Measurements from ENCODE around the gene TBCA. TPM values are rescaled to one million over a fixed set of nuclear protein-coding genes. Genes with fewer than 3 reads are reported as not detected.
"Not testable (repeated sequence)": the region's sequence is repeated elsewhere in the genome, so short reads cannot be mapped to it uniquely, and the experiment has no call there.

The TBCA gene
- total RNA-seq, 2 donors from 2014 or later = 90.3 to 113 TPM

DNA sequence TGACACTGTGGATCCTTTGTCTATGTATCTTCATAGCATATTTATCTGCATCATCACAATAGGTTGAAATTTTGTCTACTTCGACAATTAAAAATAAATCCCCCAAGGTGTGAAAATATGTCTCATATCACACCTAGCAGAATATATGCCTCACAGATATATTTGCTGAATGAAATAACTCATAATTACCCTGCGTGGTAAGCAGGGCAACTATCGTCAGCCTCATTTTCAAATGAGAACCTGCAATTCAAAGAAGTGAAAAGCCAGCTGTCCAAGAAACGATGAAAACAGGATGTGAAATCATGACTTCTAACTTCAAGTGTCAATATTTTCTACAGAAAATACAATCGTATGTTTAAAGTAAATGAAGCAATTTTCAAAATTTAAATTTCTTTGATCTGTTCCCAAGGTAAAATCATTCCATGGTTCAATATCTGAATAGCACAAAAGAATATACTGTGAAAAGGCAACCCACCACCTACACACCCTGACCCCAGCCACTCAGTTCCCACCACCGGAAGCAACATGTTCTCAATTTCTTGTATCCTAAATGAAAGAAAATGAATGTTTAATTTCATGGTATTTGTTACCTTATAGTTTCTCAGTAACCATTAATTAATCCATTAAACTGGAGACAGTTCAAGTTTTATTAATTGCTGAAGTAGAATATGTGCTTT, 57.1 kb downstream of the TBCA start:
- ATAC-seq (peak; percentile 59 to 84), DNase-seq (ENCODE audit: low spot score) (no peak)
- H3K36me3 Mint-ChIP-seq = no peaks in the 10 kb centered on the region
- H3K4me3 Mint-ChIP-seq = peak overlapping the region; percentile 50
- H3K27ac Mint-ChIP-seq = peak overlapping the region; percentile 3 to 44
- H3K9me3 Mint-ChIP-seq = no peaks in the 10 kb centered on the region
- H3K4me1 Mint-ChIP-seq (ENCODE audit: low read depth in 2 of 2) = peaks cover 17 to 18% of the 10 kb centered on the region in 2 donors
- H3K27me3 Mint-ChIP-seq = no peaks in the 10 kb centered on the region

DNA sequence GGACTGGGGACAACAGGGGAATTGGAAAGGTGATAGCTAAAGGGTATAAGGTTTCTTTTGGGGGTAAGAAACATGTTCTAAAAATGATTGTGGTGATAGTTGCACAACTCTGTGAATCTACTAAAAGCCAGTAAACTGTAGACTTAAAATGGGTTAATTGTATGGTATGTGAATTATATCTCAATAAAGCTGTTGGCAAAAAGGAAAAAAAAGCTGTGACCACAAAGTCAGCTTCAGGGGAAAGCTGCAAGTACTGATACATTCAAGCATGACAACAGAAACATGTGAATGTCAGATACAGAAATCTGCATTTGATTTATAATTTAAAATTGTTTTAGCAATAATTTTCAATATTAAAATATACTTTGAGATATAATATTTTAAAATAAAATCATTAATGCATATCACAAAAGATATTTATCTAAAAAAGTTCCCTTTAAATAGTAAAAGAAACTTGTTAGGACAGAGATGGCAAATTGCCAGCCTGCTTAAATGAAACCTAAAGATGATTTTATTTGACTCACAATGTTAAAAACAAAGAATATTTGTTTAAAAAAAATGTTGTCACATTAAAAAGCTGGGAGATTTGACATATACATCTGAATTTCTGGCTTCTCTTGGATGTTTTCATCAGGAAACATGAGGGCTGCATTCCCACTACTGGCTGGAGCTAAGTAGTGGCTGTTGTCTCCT, 66.0 kb downstream of the TBCA start:
- ATAC-seq = no peak
- no peaks in the 10 kb centered on the region for H3K27me3 Mint-ChIP-seq
- no peaks in the 10 kb centered on the region for H3K9me3 Mint-ChIP-seq
- peaks cover 15% of the 10 kb centered on the region for H3K36me3 Mint-ChIP-seq
- H3K4me1 Mint-ChIP-seq (ENCODE audit: low read depth in 2 of 2) = peaks cover 4 to 6% of the 10 kb centered on the region in 2 donors
- DNase-seq (ENCODE audit: low spot score) = no peak
- H3K27ac Mint-ChIP-seq = no peak overlapping the region
- no peak overlapping the region for H3K4me3 Mint-ChIP-seq

DNA sequence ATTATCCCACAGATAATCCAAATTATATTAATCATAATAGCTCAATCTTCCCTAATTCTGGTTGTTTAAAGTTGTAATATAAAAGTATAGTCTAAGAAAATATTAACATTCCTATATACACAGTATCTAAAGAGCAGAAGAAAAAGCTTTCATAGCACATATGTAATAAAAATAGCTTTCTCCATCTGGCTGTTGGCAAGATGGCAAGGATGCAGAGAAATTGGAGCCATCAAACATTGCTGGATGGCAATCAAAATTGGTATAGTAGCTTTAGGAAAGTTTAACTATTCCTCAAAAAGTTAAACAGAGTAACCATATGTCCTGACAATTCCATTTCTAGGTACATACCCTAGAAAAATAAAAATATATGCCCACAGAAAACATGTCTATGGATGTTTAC, 66.8 kb downstream of the TBCA start:
- H3K36me3 Mint-ChIP-seq = peaks cover 17% of the 10 kb centered on the region
- peaks cover 4 to 6% of the 10 kb centered on the region in 2 donors for H3K4me1 Mint-ChIP-seq (ENCODE audit: low read depth in 2 of 2)
- no peaks in the 10 kb centered on the region for H3K9me3 Mint-ChIP-seq
- ATAC-seq = no peak
- H3K4me3 Mint-ChIP-seq = no peak overlapping the region
- no peak overlapping the region for H3K27ac Mint-ChIP-seq
- no peak for DNase-seq (ENCODE audit: low spot score)
- H3K27me3 Mint-ChIP-seq = no peaks in the 10 kb centered on the region

DNA sequence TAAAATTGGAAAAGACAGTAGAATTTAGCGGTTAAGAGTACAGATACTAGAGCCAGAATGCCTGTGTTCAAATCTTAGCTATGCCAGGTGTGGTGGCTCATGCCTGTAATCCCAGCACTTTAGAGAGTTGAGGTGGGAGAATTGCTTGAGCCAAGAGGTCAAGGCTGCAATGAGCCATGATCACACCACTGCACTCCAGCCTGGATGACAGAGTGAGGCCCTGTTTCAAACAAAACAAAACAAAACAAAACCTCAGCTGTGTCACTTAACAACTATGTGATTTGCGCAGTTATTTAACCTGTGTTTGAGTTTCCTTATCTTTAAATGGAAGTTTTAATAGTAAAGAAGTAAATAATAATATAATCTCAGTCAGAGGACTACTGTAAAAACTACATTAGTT, 68.3 kb downstream of the TBCA start:
- H3K4me3 Mint-ChIP-seq = no peak overlapping the region
- no peaks in the 10 kb centered on the region for H3K9me3 Mint-ChIP-seq
- peaks cover 6% of the 10 kb centered on the region in 2 donors for H3K4me1 Mint-ChIP-seq (ENCODE audit: low read depth in 2 of 2)
- peaks cover 23% of the 10 kb centered on the region for H3K36me3 Mint-ChIP-seq
- no peak for DNase-seq (ENCODE audit: low spot score)
- no peaks in the 10 kb centered on the region for H3K27me3 Mint-ChIP-seq
- H3K27ac Mint-ChIP-seq = no peak overlapping the region
- ATAC-seq = no peak

DNA sequence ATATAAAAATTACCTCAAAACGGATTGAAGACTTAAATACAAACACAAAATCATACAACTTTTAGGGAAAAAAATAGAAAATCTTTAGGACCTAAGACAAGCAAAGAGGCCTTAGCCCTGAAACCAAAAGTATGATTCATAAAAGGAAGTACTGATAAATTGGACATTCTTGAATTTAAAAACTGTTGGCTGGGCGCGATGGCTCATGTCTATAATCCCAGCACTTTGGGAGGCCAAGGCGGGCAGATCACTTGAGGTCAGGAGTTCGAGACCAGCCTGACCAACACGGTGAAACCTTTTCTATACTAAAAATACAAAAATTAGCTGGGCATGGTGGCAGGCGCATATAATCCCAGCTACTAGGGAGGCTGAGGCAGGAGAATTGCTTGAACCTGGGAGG, 76.6 kb downstream of the TBCA start:
- Mint-ChIP-seq H3K4me1 (ENCODE audit: low read depth in 2 of 2) (peaks cover 11 to 19% of the 10 kb centered on the region in 2 donors), H3K36me3 (peaks cover 30% of the 10 kb centered on the region)
- not testable (repeated sequence) for ATAC-seq; H3K27me3 Mint-ChIP-seq; H3K9me3 Mint-ChIP-seq; H3K4me3 Mint-ChIP-seq; DNase-seq (ENCODE audit: low spot score); H3K27ac Mint-ChIP-seq

DNA sequence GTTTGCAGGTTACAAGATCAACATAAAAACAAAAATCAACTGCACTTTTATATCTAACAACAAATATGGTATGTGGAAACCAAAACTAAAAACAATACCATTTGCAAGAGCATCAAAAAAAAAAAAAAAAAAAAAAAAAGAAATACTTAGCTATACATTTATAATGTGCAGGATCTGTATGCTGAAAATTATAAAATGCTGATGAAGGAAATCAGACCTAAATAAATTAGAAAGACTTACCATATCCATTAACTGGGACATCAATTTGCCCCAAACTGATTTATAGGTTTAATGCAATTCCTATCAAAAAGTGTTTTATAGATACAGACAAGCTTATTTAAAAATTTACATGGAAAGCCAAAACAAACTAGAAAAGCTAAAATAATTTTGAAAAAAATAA, 77.2 kb downstream of the TBCA start:
- no peak overlapping the region for H3K4me3 Mint-ChIP-seq
- H3K27me3 Mint-ChIP-seq = no peaks in the 10 kb centered on the region
- H3K27ac Mint-ChIP-seq = no peak overlapping the region
- ATAC-seq (no peak), DNase-seq (ENCODE audit: low spot score) (no peak)
- H3K9me3 Mint-ChIP-seq = no peaks in the 10 kb centered on the region
- H3K36me3 Mint-ChIP-seq = peaks cover 24% of the 10 kb centered on the region
- peaks cover 9 to 19% of the 10 kb centered on the region in 2 donors for H3K4me1 Mint-ChIP-seq (ENCODE audit: low read depth in 2 of 2)

DNA sequence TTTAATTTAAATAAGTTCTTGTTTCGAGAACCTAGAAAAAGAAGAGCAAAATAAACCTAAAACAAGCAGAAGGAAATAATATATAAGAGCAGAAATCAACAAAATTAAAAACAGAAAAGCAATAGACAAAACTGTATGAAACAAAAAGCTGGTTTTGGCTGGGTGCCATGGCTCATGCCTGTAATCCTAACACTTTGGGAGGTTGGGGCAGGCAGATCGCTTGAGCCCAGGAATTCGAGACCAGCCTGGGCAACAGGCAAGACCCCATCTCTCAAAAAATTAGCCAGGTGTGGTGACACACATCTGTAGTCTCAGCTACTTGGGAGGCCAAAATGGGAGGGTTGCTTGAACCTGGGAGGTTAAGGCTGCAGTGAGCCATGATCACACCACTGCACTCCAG, 78.4 kb downstream of the TBCA start:
- H3K27ac Mint-ChIP-seq = no peak overlapping the region
- H3K4me1 Mint-ChIP-seq (ENCODE audit: low read depth in 2 of 2) = peaks cover 9 to 19% of the 10 kb centered on the region in 2 donors
- peaks cover 23% of the 10 kb centered on the region for H3K36me3 Mint-ChIP-seq
- ATAC-seq = no peak
- no peak overlapping the region for H3K4me3 Mint-ChIP-seq
- H3K27me3 Mint-ChIP-seq = no peaks in the 10 kb centered on the region
- DNase-seq (ENCODE audit: low spot score) = no peak
- no peaks in the 10 kb centered on the region for H3K9me3 Mint-ChIP-seq

DNA sequence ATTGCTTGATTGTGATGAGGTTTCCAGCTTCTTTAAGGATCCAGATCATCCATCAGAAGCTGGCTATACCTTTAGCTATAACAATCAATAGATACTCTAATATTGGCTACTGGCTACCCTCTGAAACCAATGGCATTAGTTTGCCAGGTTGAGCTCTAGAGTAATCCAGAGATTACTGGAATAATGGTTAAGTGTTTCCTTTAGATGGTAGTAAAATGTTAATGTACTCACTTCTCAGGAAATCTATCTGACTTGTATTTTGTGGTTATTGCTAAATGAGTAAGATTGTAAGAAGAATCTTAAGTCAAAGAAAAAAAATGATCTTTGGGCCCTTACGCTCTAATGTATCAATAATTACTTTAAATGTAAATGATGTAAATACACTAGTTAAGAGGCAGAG, 80.0 kb downstream of the TBCA start:
- H3K9me3 Mint-ChIP-seq = no peaks in the 10 kb centered on the region
- ATAC-seq (peak in 1 of 2 donors; percentile 53), DNase-seq (ENCODE audit: low spot score) (no peak)
- no peaks in the 10 kb centered on the region for H3K27me3 Mint-ChIP-seq
- H3K4me1 Mint-ChIP-seq (ENCODE audit: low read depth in 2 of 2) = peaks cover 9 to 19% of the 10 kb centered on the region in 2 donors
- H3K27ac Mint-ChIP-seq = no peak overlapping the region
- H3K4me3 Mint-ChIP-seq = no peak overlapping the region
- peaks cover 21% of the 10 kb centered on the region for H3K36me3 Mint-ChIP-seq

DNA sequence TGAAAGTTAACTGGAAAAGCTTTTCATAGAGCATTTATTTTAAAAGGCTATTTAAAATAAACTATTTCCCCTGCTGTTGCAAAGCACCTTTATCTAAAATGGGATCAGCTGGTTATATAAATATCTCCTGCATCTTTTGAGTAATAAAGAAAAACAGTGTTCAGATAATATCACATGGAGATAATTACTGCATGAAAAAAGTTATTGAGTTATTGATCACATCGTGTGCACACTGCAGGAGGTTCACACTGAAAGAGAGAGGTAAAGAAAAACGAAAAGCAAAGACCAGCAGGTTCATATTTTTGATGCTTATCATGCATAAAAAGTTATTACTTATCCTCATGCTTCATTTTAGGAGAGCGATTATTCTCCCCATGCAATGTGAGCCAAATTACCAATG, 82.2 kb downstream of the TBCA start:
- H3K36me3 Mint-ChIP-seq = peaks cover 23% of the 10 kb centered on the region
- ATAC-seq = no peak
- no peak overlapping the region for H3K27ac Mint-ChIP-seq
- H3K27me3 Mint-ChIP-seq = no peaks in the 10 kb centered on the region
- H3K9me3 Mint-ChIP-seq = no peaks in the 10 kb centered on the region
- no peak for DNase-seq (ENCODE audit: low spot score)
- no peak overlapping the region for H3K4me3 Mint-ChIP-seq
- peaks cover 5 to 9% of the 10 kb centered on the region in 2 donors for H3K4me1 Mint-ChIP-seq (ENCODE audit: low read depth in 2 of 2)

DNA sequence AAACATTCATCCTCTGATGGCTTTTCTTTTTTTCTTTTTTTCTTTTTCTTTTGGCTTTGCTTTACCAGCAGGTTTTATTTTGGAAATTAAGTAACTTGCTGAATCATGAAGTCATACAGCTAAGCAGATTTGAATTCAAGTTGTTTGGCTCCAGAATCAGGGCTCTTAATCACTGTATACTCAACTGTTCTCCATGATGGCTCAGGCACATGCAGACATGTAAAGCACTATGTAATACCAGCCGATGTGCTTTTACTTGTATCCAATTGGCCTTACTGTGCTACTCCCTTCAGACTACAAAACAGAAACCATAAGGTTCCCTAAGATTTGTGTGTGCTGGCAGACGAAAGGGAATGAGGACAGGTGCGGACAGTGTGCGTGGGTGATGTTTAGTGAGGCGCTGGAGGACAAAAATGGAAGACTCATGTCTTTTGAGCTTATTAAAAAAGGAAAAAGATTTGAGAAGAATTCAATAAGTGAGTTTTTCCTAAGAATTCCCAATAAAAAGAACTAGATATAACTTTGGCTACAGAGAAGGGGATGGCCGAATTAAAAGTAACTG, 92.9 kb downstream of the TBCA start:
- Mint-ChIP-seq H3K27me3 (peaks cover 3 to 13% of the 10 kb centered on the region in 2 donors), H3K4me1 (ENCODE audit: low read depth in 2 of 2) (no peaks in the 10 kb centered on the region), H3K4me3 (no peak overlapping the region), H3K36me3 (no peaks in the 10 kb centered on the region), H3K9me3 (no peaks in the 10 kb centered on the region), H3K27ac (no peak overlapping the region)
- no peak for ATAC-seq
- DNase-seq (ENCODE audit: low spot score) = no peak

DNA sequence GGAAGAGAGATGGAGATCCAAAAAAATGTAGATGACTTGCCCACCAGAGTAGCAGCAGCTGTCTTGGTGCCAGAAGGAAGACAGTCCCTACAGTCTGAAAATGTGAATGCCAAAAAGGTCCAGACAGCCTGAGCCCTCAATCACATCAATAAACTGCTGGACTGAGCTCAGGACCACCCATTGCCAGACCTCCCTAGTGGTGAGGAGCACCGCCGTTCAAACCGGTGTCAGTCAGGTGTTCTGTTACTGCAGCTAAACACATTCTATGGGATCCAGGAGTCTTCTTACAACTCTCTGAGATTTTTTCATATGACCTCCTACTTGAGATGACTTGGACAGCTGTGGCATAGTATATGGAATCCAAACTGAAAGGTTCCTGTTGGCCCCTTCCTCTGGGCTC, 105.6 kb downstream of the TBCA start:
- Mint-ChIP-seq H3K27me3 (peaks cover 19 to 23% of the 10 kb centered on the region in 2 donors), H3K4me3 (no peak overlapping the region), H3K9me3 (peaks cover 8% of the 10 kb centered on the region), H3K36me3 (no peaks in the 10 kb centered on the region), H3K4me1 (ENCODE audit: low read depth in 2 of 2) (no peaks in the 10 kb centered on the region), H3K27ac (no peak overlapping the region)
- DNase-seq (ENCODE audit: low spot score) = no peak
- no peak for ATAC-seq

DNA sequence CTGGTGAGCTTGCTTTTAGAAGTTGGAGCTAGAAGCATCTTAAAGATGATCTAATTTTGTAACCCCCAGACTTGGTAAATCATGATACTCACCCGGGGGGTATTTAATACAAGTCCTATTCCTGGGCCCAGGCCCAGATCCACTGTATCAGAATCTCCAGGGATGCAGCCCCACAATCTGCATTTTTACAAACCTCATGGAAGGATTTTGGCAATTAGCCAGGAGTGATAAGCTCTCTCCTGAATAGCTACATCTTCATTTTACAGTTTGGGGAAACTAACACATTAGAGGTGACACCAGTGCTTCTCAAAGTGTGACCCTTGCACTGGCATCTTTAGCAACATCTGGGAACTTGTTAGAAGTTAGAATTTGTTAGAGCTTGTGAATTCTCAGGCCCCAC, 106.5 kb downstream of the TBCA start:
- no peaks in the 10 kb centered on the region for H3K36me3 Mint-ChIP-seq
- peaks cover 3% of the 10 kb centered on the region for H3K9me3 Mint-ChIP-seq
- H3K27me3 Mint-ChIP-seq = peaks cover 14 to 21% of the 10 kb centered on the region in 2 donors
- no peak overlapping the region for H3K4me3 Mint-ChIP-seq
- H3K27ac Mint-ChIP-seq = no peak overlapping the region
- H3K4me1 Mint-ChIP-seq (ENCODE audit: low read depth in 2 of 2) = no peaks in the 10 kb centered on the region
- DNase-seq (ENCODE audit: low spot score) (no peak), ATAC-seq (no peak)

DNA sequence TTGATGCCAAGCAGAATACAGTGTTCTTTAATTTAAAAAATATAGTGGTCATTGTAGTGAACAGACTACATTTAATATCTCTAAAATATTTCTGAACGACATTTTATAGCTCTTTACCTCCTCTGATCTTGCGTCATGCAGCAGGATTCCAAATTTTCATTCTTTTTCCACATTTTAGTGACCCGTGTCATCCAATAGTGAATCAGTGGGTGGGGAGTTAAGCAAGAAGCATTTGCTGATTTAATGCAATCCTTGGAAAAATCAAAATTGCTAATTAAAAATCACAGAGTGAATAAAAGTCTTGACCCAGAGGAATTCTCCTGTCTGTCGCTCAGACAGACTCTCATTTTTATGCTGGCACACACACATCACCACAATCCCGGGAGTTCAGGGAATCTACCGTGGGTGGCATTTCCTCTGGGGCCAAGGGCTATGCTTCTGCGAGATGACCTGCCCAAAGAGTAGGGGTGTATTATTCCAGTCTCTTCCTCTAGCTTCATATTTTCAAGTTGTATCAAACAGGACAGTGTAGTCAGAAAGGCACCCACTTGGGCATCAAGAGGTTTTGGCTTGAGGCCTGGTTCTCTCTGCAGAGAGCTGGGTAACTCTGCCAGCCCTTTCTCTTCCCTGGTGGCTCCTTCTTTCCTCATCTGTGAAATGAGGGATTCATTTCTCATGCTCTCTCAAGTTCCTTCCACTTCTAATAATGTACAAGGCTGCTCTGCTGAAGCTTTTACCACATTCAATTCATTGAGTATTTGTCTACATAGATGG, 112.9 kb downstream of the TBCA start:
- no peak overlapping the region for H3K4me3 Mint-ChIP-seq
- ATAC-seq (no peak), DNase-seq (ENCODE audit: low spot score) (no peak)
- no peaks in the 10 kb centered on the region for H3K36me3 Mint-ChIP-seq
- H3K4me1 Mint-ChIP-seq (ENCODE audit: low read depth in 2 of 2) = peaks cover 0 to 6% of the 10 kb centered on the region in 2 donors
- no peak overlapping the region for H3K27ac Mint-ChIP-seq
- H3K27me3 Mint-ChIP-seq = peaks cover 16 to 18% of the 10 kb centered on the region in 2 donors
- no peaks in the 10 kb centered on the region for H3K9me3 Mint-ChIP-seq

DNA sequence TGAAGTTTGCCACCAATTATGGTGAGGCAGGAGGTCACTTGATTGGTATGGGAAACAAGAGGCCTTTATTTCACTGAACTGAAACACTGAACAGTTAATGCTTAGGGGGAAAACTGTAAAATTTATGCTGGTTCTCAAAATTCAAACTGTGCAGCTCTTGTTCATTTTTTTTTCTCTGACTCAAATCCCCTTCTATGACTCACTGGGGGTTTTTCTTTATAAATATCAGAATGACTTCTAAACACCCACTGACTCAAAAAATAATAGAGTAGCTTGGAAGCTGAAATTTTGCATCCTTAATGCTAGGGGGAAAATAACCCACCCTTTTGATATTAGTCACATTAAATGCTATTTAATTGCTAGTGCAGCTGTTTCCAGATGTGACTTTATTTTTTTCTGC, 113.5 kb downstream of the TBCA start:
- peaks cover 0 to 6% of the 10 kb centered on the region in 2 donors for H3K4me1 Mint-ChIP-seq (ENCODE audit: low read depth in 2 of 2)
- H3K9me3 Mint-ChIP-seq = no peaks in the 10 kb centered on the region
- H3K4me3 Mint-ChIP-seq = no peak overlapping the region
- H3K27me3 Mint-ChIP-seq = peaks cover 20 to 22% of the 10 kb centered on the region in 2 donors
- no peak for DNase-seq (ENCODE audit: low spot score)
- H3K36me3 Mint-ChIP-seq = no peaks in the 10 kb centered on the region
- no peak for ATAC-seq
- no peak overlapping the region for H3K27ac Mint-ChIP-seq
